HG02981 (cell line): ENCODE results near the gene ADARB2.

ENCODE experiments used
- ATAC-seq: cut with Tn5 transposase; IDR thresholded peaks from one replicate; pipeline ENCODE4 v1.9.1; 2021; ENCODE audit warnings: mild to moderate bottlenecking, moderate library complexity; ENCODE audit not compliant: unreplicated experiment

Gene ADARB2

GRCh38 chr10:1216574-1217236 lies 520.6 kb downstream of the ADARB2 start:
- no peak for ATAC-seq

DNA sequence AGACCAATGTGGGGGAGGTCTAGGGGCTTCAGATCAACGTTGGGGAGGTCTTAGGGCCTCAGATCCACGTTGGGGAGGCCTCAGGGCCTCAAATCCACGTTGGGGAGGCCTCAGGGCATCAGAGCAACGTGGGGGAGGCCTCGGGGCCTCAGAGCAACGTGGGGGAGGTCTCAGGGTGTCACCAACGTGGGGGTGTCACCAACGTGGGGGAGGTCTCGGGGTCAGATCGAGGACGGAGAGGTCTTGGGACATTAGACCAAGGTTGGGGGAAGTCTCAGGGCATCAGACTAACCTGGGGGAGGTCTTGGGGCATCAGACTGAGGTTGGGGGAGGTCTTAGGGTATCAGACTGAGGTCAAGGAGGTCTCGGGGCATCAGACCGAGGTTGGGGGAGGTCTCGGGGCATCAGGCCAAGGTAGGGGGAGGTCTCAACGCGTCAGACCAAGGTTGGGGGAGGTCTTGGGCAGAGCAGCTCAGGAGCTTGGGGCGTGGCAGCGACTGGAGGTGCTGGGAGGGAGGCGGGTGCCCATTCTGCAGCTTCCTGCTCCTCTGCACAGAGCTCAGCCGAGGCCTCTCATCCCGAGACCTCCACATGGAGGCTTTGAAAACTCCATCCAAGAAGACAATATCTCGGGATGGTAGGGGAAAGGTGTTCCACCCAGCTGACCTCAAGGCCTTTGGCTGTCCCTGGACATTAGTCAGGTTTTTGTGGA lies 521.3 kb downstream of the ADARB2 start:
- ATAC-seq, result no peak

DNA sequence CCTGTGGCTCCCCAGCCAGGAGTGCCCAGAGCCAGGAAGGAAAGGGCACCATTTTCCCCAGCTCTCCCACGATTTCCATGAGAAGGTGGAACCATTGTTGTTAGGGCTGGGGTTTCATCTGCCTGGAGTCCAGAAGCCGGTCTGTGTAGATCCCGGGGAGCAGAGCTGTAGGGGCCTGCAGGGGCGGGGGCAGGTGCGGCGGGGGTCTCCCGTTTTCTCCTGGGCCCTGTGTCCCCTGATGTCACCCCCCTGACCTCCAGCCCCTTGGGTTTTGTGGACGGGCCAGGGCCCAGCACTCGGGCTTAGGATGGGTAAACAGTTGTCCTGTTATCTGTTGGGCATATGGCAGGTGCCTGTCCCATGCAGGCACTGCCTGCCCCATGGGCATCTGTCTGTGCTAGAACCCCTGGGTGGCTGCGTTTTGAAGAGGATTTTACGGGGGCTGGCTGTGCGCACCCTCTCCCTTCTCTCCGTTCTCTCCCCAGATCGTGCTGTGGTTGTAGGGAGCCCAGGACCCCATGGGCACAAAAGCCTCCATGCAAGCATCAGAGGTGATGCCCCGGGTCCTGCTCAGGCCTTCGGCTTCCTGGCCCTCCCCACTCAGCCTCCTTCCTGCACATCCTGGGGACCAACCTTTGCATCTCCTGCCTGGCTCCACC lies 522.3 kb downstream of the ADARB2 start:
- ATAC-seq, result no peak

- ATAC-seq, result no peak
Measured at GRCh38 chr10:1214071-1214675, 523.2 kb downstream of the ADARB2 start.

GRCh38 chr10:1213252-1214070 lies 523.9 kb downstream of the ADARB2 start:
- ATAC-seq, result no peak

DNA sequence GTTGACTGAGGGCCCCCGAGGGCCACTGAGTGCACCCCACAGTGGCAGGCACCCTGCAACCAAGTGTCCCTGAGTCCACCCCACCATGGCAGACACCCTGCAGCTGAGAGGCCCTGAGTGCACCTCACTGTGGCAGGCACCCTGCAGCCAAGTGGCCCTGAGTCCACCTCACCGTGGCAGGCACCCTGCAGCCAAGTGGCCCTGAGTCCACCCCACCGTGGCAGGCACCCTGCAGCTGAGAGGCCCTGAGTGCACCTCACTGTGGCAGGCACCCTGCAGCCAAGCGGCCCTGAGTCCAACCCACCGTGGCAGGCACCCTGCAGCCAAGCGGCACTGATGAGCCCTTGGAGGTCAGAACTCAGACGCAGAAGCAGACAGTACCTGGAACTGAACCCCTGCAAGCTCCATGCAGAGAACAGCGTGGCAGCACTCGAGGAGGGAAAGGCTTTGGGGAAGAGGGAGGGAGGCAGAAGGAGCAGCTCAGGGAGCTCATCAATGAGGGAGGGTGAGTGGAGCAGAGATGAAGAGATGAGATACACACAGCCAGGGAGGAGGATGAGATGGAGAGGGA lies 524.7 kb downstream of the ADARB2 start:
- ATAC-seq, result no peak

GRCh38 chr10:1211844-1212570 lies 525.3 kb downstream of the ADARB2 start:
- no peak for ATAC-seq

DNA sequence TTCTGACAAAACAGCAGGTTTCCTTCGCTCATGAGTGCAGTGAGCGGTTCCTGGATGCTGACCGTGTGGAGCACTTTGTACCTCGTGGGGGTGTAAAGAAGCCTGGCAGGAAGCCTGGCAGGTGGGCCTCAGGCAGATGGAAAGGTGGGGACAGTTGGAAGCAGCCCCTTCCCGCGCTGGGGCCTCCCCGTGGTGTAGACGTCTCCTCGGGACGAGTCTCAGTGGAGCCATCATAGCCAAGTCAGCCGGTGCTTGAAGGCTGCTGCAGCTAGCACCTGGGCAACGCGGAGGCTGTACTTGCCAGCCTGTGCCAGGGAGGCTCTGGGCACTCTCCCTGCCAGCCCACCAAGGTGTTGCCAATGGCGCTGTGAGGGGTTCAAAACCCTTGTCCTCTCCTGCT lies 526.7 kb downstream of the ADARB2 start:
- ATAC-seq, result no peak

- no peak for ATAC-seq
Measured at GRCh38 chr10:1209355-1209979, 527.9 kb downstream of the ADARB2 start.

- no peak for ATAC-seq
Measured at GRCh38 chr10:1208366-1209311, 528.7 kb downstream of the ADARB2 start.

- no peak for ATAC-seq
Measured at GRCh38 chr10:1206601-1207000, 530.7 kb downstream of the ADARB2 start.

GRCh38 chr10:1206101-1206500 lies 531.2 kb downstream of the ADARB2 start:
- ATAC-seq, result no peak

DNA sequence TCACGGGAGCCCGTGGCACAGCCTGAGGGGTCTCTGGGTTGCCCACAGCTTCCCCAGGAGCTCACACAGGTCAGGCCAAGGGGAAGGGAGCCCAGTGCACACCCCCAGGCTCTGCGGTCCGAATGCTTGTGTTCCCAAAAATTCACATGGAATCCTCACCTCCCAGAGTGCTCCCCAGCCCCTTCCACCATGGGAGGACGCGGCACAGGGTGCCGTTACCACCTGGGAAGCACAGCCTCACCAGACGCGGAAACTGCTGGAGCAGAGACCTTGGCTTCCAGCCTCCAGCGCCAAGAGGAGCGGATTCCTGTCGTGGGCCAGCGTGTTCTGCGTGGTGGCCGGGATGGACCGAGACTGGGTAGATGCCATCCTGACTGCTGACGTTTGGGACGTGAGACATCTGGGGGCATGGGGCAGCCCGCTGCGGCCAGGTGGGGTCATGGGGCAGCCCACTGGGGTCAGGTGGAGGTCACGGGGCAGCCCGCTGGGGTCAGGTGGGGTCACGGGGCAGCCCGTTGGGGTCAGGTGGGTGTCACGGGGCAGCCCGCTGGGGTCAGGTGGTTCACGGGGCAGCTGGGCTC lies 531.8 kb downstream of the ADARB2 start:
- no peak for ATAC-seq

DNA sequence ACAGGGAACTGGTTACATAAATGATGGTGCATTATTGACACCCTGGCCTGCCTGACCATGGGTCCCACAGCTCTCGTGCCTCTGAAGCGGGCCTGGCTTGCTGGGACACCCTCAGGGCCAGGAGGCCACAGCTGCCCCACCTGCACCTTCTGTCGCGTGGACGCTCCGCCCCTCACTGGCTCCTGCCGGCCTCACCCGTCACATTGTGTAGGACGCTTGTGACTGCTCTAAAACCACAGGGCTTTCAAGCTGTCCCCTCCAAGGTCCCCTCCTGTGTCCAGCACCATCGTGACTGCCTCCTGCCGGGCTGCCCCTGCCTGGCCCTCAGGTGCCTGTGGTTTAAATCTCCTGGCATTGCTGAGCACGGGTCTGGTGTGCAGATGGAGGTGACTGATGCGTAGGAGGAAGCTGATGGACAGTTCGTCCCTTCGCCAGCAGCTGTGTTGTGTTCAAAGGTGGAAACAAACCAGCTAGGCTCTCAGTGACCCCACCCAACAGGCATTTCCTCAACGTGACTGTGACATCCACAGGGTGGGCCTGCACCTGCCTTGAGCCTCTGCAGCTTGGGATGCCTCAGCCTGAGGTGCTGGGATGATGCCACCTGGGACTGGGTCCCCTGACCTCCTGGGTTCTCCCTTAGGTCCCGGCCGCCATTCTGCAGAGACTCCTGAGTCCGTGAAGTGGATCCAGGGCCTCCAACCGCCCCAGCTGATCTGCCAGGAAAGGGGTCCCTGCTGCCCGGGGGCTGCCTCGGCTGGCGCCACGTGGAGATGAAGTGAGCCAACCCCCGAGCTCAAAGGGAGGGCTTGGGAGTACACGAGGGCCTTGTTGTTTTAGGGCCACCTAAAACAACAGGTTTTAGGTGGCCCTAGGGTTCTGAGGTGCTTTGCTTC lies 532.6 kb downstream of the ADARB2 start:
- no peak for ATAC-seq

- no peak for ATAC-seq
Measured at GRCh38 chr10:1203704-1204103, 533.6 kb downstream of the ADARB2 start.

GRCh38 chr10:1203216-1203615 lies 534.1 kb downstream of the ADARB2 start:
- ATAC-seq, result no peak

DNA sequence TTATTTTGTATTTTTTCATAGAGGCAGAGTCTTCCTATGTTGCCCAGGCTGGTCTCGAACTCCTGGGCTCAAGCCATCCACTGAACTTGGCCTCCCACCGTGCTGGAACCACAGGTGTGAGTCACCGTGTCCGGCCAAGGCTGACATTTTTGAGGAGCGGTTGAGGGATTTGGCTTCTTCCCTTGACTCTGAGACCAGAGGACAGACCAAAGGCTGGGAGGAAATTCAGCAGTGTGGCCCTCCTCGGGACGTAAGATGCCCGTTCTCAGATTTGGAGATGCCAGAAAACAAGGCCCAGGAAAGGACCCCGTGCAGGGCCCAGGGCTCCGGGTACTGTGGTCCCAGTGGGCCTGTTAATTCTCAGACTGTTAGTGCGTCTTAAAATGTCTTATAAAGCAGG lies 535.0 kb downstream of the ADARB2 start:
- no peak for ATAC-seq
